ENCODE results near the gene MAP3K10.
"Not testable (repeated sequence)": the region's sequence is repeated elsewhere in the genome, so short reads cannot be mapped to it uniquely, and the experiment has no call there.

MAP3K10 gene

GRCh38 chr19:40208602-40209001, 17.4 kb downstream of the MAP3K10 start:
- no peaks in the 10 kb centered on the region for H3K27me3 ChIP-seq (ENCODE audit: insufficient read depth, low read length)
- H3K36me3 ChIP-seq (ENCODE audit: insufficient read depth, low read depth, low read length): 0 out of 2 replicates have a peak, but pooled peaks cover 7% of the 10 kb centered on the region
- no peak overlapping the region for H3K27ac ChIP-seq (ENCODE audit: low read length)
- H3K4me1 ChIP-seq (ENCODE audit: insufficient read depth, low read length): no peaks in the 10 kb centered on the region
- no peaks in the 10 kb centered on the region for H3K9me3 ChIP-seq (ENCODE audit: insufficient read depth, low read depth, low read length)
- H3K4me3 ChIP-seq (ENCODE audit: low read length): no peak overlapping the region
- no peak overlapping the region for H3K9ac ChIP-seq (ENCODE audit: low read depth, low read length)

- H3K27me3 ChIP-seq (ENCODE audit: insufficient read depth, low read length): peaks cover 2% of the 10 kb centered on the region
- H3K4me3 ChIP-seq (ENCODE audit: low read length): no peak overlapping the region
- no peak overlapping the region for H3K27ac ChIP-seq (ENCODE audit: low read length)
- H3K9ac ChIP-seq (ENCODE audit: low read depth, low read length): no peak overlapping the region
- H3K9me3 ChIP-seq (ENCODE audit: insufficient read depth, low read depth, low read length): no peaks in the 10 kb centered on the region
- H3K4me1 ChIP-seq (ENCODE audit: insufficient read depth, low read length): no peaks in the 10 kb centered on the region
- 0 out of 2 replicates have a peak, but pooled peaks cover 7% of the 10 kb centered on the region for H3K36me3 ChIP-seq (ENCODE audit: insufficient read depth, low read depth, low read length)
Observed at GRCh38 chr19:40210889-40211288, 19.7 kb downstream of the MAP3K10 start.

- no peak overlapping the region for H3K27ac ChIP-seq (ENCODE audit: low read length)
- H3K9ac ChIP-seq (ENCODE audit: low read depth, low read length): no peak overlapping the region
- H3K4me1 ChIP-seq (ENCODE audit: insufficient read depth, low read length): no peaks in the 10 kb centered on the region
- no peaks in the 10 kb centered on the region for H3K9me3 ChIP-seq (ENCODE audit: insufficient read depth, low read depth, low read length)
- H3K27me3 ChIP-seq (ENCODE audit: insufficient read depth, low read length): peaks cover 21% of the 10 kb centered on the region
- H3K36me3 ChIP-seq (ENCODE audit: insufficient read depth, low read depth, low read length): 0 out of 2 replicates have a peak, but pooled peaks cover 7% of the 10 kb centered on the region
- H3K4me3 ChIP-seq (ENCODE audit: low read length): no peak overlapping the region
Observed at GRCh38 chr19:40213251-40213829, 22.1 kb downstream of the MAP3K10 start.

- Histone ChIP-seq H3K27ac (ENCODE audit: low read length) (no peak overlapping the region), H3K9ac (ENCODE audit: low read depth, low read length) (no peak overlapping the region), H3K4me1 (ENCODE audit: insufficient read depth, low read length) (no peaks in the 10 kb centered on the region)
Observed at GRCh38 chr19:40213882-40214570, 22.8 kb downstream of the MAP3K10 start.

GRCh38 chr19:40214936-40215335, 23.7 kb downstream of the MAP3K10 start:
- Histone ChIP-seq H3K9me3 (ENCODE audit: insufficient read depth, low read depth, low read length) (no peaks in the 10 kb centered on the region), H3K27ac (ENCODE audit: low read length) (no peak overlapping the region), H3K36me3 (ENCODE audit: insufficient read depth, low read depth, low read length) (no peaks in the 10 kb centered on the region), H3K27me3 (ENCODE audit: insufficient read depth, low read length) (peaks cover 35% of the 10 kb centered on the region), H3K9ac (ENCODE audit: low read depth, low read length) (no peak overlapping the region), H3K4me1 (ENCODE audit: insufficient read depth, low read length) (no peaks in the 10 kb centered on the region), H3K4me3 (ENCODE audit: low read length) (no peak overlapping the region)

More at GRCh38 chr19:40213882-40214570, 22.8 kb downstream of the MAP3K10 start:
- Histone ChIP-seq H3K9me3 (ENCODE audit: insufficient read depth, low read depth, low read length) (no peaks in the 10 kb centered on the region), H3K4me3 (ENCODE audit: low read length) (no peak overlapping the region), H3K36me3 (ENCODE audit: insufficient read depth, low read depth, low read length) (0 out of 2 replicates have a peak, but pooled peaks cover 3% of the 10 kb centered on the region), H3K27me3 (ENCODE audit: insufficient read depth, low read length) (peaks cover 26% of the 10 kb centered on the region)

GRCh38 chr19:40216013-40216776, 25.0 kb downstream of the MAP3K10 start:
- no peak overlapping the region for H3K9ac ChIP-seq (ENCODE audit: low read depth, low read length)

GRCh38 chr19:40216777-40217026, 25.5 kb downstream of the MAP3K10 start:
- Histone ChIP-seq H3K4me3 (ENCODE audit: low read length) (peak overlapping the region; percentile 49; the same call in 1 of the 2 replicates), H3K27ac (ENCODE audit: low read length) (no peak overlapping the region), H3K27me3 (ENCODE audit: insufficient read depth, low read length) (peaks cover 44% of the 10 kb centered on the region), H3K9me3 (ENCODE audit: insufficient read depth, low read depth, low read length) (no peaks in the 10 kb centered on the region), H3K36me3 (ENCODE audit: insufficient read depth, low read depth, low read length) (no peaks in the 10 kb centered on the region), H3K4me1 (ENCODE audit: insufficient read depth, low read length) (no peaks in the 10 kb centered on the region), H3K9ac (ENCODE audit: low read depth, low read length) (no peak overlapping the region)

More at GRCh38 chr19:40216013-40216776, 25.0 kb downstream of the MAP3K10 start:
- Histone ChIP-seq H3K4me1 (ENCODE audit: insufficient read depth, low read length) (no peaks in the 10 kb centered on the region), H3K4me3 (ENCODE audit: low read length) (peak overlapping the region; percentile 49; the same call in 1 of the 2 replicates), H3K36me3 (ENCODE audit: insufficient read depth, low read depth, low read length) (no peaks in the 10 kb centered on the region), H3K27ac (ENCODE audit: low read length) (no peak overlapping the region), H3K9me3 (ENCODE audit: insufficient read depth, low read depth, low read length) (no peaks in the 10 kb centered on the region), H3K27me3 (ENCODE audit: insufficient read depth, low read length) (peaks cover 44% of the 10 kb centered on the region)

- H3K4me1 ChIP-seq (ENCODE audit: insufficient read depth, low read length): no peaks in the 10 kb centered on the region
- no peak overlapping the region for H3K9ac ChIP-seq (ENCODE audit: low read depth, low read length)
- H3K27me3 ChIP-seq (ENCODE audit: insufficient read depth, low read length): peaks cover 44% of the 10 kb centered on the region
- H3K4me3 ChIP-seq (ENCODE audit: low read length): peak overlapping the region; percentile 49; the same call in 1 of the 2 replicates
- H3K27ac ChIP-seq (ENCODE audit: low read length): no peak overlapping the region
- no peaks in the 10 kb centered on the region for H3K9me3 ChIP-seq (ENCODE audit: insufficient read depth, low read depth, low read length)
- H3K36me3 ChIP-seq (ENCODE audit: insufficient read depth, low read depth, low read length): no peaks in the 10 kb centered on the region
Observed at GRCh38 chr19:40217027-40217810, 26.0 kb downstream of the MAP3K10 start.

GRCh38 chr19:40217934-40218890, 27.0 kb downstream of the MAP3K10 start, which contains the start of gene TTC9B:
TTC9B (minus strand) TSS chr19:40218384; CDS start chr19:40218381, 3 bp downstream.
- Histone ChIP-seq H3K4me3 (ENCODE audit: low read length) (peak within 1 kb of the TSS; percentile 49; the same call in 1 of the 2 replicates), H3K36me3 (ENCODE audit: insufficient read depth, low read depth, low read length) (no peaks in the 10 kb centered on the region), H3K4me1 (ENCODE audit: insufficient read depth, low read length) (no peaks in the 10 kb centered on the region), H3K27ac (ENCODE audit: low read length) (no peak within 1 kb of the TSS), H3K9ac (ENCODE audit: low read depth, low read length) (no peak within 1 kb of the TSS), H3K27me3 (ENCODE audit: insufficient read depth, low read length) (peaks cover 44% of the 10 kb centered on the region), H3K9me3 (ENCODE audit: insufficient read depth, low read depth, low read length) (no peaks in the 10 kb centered on the region)

GRCh38 chr19:40219029-40219428, 27.8 kb downstream of the MAP3K10 start:
- H3K4me3 ChIP-seq (ENCODE audit: low read length); H3K9me3 ChIP-seq (ENCODE audit: insufficient read depth, low read depth, low read length); H3K9ac ChIP-seq (ENCODE audit: low read depth, low read length); H3K4me1 ChIP-seq (ENCODE audit: insufficient read depth, low read length); H3K27ac ChIP-seq (ENCODE audit: low read length); H3K36me3 ChIP-seq (ENCODE audit: insufficient read depth, low read depth, low read length): not testable (repeated sequence)
- peaks cover 44% of the 10 kb centered on the region for H3K27me3 ChIP-seq (ENCODE audit: insufficient read depth, low read length)
